Measurements from ENCODE around the gene NUMBL.
A peak's percentile ranks its signal among the peaks of the same experiment; 100 is the strongest.
"Not testable (repeated sequence)": the region's sequence is repeated elsewhere in the genome, so short reads cannot be mapped to it uniquely, and the experiment has no call there.

NUMBL gene

DNA sequence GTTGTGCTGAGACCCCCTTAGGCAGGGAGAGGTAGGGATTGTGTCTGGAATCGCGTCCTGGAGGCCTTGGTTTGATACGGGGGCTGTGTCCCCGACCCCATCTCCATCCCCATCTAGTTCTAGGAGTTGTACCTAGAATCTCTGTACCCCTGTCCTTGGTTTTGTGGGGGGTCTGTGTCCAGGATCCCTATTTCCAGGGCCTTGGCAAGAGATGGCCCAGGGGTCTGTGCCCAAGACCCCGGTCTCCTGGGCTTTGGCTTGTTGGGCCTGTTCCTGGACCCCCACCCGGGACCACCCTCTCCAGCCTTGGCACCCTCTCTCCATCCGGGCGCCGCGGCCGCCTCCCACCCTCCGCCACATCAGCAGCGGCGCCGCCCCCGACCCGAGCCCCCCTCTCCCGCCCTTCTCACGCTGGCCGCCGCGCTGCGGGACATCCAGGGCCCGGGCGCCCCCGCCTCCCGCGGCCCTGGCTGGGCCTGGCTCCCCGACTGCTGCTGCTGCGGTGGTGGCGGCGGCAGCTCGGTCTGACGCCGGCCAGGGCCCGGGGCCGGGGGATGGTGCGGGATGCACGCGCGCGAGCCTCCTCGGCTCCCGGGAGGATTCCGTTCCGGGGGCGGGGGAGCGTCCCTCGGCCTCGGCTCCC is at the start of gene NUMBL:
Gene NUMBL (minus strand): TSS at position 602 of the 643 bp plus-strand sequence. CDS start 168 bp downstream, at position 434.
- no peak for DNase-seq

DNA sequence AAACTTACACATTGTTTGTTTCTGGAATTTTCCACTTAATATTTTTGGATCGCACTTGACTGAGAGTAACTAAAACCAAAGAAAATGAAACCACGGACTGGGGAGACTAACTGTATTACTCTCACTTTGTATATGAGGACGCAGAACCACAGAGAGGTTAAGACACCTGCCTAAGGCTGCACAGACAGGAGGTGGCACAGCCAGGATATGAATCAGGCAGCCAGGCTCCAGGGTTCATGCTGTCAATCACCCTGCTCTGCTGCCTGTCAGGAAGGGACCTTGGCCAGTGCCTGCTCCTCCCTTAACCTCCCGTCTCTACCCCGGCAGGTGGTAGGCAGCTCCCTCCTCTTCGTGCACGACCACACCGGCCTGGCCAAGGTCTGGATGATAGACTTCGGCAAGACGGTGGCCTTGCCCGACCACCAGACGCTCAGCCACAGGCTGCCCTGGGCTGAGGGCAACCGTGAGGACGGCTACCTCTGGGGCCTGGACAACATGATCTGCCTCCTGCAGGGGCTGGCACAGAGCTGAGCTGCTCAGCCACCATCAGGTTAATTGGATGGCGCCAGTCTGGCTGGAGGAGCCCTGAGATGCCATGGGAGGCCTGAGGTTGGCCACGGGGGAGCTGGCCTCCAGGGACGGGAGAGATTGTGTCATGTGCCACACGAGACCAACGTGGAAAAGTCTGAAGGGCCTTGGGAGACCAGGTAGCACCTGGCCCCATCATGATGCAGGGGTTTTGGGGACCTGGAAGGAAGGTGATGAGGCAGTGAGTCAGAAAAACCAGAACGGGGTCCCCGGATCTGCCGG is 48.8 kb upstream of the NUMBL start:
- DNase-seq = no peak

DNA sequence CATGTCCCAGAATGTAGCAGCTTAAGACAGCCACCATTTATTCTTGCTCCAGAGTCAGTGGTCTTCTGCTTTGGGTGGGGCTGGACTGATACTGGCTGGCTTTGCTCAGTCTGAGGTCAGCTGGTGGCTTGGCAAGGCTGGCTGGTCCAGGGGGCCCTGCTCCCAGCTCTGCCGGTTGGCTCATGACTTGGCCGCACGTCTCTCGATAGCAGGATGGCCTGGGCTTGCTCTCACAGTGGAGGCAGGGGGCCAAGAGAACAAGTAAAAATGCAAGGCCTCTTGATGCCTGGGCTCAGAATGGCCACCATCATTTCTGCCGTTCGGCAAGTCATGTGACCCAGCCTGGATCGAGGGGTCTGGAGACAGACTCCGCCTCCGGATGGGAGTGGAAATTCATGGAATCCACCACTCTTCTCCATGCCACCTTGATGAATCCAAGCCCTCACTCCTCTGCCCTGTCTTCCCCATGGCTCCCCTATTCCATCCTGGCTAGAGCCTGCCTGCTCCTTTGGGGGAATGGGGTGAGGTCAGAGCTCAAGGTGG is 46.7 kb upstream of the NUMBL start:
- DNase-seq = no peak

DNA sequence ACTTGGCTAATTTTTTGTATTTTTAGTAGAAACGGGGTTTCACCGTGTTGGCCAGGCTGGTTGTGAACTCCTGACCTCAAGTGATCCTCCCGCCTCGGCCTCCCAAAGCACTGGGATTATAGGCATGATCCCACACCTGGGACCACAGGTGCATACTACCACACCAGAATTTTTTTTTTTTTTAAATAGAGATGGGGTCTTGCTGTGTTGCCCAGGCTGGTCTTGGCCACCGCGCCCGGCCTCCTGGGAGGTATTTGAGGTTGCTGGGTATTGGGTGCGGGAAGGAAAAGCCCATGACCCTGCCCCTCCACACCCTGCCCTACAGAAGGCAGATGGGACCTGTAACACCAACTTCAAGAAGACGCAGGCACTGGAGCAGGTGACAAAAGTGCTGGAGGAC is 46.2 kb upstream of the NUMBL start:
- no peak for DNase-seq

DNA sequence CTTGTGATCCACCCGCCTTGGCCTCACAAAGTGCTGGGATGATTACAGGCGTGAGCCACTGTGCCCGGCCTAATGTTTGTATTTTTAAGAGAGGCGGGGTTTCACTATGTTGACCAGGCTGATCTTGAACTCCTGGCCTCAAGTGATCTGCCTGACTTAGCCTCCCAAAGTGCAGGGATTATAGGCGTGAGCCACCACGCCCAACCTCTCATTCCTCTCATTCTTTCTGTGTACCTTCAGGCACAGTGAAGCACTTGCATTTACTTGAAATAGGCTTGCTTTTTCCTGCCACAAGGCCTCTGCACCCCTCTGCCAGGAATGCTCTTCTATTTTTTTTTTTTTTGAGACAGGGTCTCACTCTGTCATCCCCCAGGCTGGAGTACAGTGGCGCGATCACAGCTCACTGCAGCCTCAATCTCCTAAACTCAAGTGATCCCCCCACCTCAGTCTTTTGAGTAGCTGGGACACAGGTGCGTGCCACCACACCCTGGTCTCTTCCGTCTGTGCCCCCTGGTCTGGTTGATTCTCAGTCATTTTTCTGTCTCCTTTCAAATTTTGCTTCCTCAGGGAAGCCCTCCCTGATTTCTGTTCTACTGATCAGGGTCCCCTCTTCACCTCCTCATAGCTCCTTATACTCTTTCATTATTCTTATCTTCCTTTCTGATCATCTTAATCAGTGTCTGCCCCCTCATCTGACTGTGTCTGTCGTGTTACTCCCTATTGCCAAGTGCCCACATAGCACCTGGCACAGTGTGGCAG is 44.7 kb upstream of the NUMBL start:
- DNase-seq = no peak

DNA sequence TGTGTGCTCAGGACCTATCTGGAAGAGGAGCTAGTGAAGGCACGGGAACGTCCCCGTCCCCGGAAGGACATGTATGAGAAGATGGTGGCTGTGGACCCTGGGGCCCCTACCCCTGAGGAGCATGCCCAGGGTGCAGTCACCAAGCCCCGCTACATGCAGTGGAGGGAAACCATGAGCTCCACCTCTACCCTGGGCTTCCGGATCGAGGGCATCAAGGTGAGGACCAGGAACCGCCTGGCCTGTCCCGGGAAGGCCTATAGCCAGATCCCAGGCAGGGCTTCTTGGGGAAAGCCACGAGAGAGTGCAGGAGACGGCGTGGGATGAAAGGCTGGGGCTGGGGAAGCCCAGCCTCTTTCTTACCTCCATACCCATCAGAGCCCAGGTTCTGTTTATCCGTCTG is 42.7 kb upstream of the NUMBL start:
- DNase-seq = no peak

DNA sequence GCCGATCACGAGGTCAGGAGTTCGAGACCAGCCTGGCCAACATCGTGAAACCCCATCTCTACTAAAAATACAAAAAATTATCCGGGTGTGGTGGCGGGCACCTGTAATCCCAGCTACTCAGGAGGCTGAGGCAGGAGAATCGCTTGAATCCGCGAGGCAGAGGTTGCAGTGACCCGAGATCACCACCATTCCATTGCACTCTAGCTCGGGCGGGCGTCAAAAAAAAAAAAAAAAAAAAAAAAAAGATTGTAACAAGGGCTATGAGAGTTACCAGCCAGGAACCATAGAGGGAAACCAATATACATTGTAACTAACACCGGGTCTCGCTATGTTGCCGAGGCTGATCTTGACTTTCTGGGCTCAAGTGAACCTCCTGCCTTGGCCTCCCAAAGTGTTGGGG is 41.9 kb upstream of the NUMBL start:
- not testable (repeated sequence) for DNase-seq

DNA sequence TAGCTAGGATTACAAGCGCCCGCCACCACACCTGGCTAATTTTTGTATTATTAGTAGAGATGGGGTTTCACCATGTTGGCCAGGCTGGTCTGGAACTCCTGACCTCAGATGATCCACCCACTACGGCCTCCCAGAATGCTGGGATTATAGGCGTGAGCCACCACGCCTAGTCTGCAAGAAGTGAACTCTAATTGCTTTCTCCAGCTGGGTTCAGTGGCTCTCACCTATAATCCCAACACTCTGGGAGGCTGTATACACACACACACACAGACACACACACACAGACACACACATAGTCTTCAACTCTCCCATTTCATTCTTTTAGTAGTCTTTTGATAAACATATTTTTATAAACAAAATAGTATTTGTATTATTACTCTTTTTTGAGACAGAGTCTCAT is 39.6 kb upstream of the NUMBL start:
- not testable (repeated sequence) for DNase-seq

DNA sequence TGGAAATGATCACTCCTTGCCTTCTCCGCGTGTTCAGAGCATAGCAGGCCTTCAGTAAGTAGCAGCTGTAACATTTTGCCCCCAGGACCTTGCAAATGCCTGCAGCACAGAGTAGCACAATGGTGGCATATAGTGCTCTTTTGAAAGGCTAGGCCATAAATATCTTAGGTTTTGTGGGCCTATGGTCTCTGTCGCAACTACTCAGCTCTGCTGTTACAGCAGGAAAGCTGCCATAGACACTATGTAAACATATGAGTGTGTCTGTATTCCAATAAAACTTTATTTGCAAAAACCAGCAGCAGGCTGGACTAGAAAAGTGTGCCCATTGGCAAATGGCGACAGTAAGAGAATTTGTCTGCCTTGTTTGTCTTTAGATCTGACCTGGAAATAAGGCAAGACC is 35.8 kb upstream of the NUMBL start:
- no peak for DNase-seq

DNA sequence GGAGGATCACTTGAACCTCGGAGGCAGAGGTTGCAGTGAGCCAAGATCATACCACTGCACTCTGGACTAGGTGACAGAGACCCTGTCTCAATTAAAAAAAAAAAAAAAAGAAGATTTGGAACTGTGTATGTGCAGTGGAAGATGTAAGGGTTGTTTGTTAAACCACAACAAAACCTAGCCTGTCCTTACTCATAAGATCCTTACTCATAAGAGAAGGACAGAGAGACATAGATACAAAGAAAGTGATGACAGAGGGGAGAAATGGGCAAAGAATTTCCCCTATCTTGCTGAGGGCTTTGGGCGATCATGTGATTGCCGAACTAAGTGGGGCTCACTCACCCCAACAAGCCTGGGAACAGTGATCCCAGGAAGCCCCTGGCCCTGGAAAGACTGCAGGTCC is 34.4 kb upstream of the NUMBL start:
- DNase-seq = peak; percentile 48

DNA sequence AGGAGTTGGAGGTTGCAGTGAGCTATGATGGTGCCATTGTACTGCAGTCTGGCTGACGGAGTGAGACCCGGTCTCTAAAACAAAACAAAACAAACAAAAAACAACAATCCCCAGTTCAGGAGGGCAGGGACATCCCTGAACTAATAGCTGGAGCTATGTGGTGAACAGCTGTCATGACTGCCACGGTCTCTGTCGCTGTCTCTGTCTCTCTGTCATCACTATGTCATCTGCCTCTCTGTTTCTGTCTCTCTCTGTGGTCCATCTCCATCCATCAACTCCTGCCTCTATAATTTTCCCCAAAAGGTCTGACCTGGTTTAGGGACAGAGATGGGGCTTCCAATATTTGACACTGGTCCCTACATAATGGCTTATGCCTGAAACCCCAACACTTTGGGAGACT is 33.9 kb upstream of the NUMBL start:
- DNase-seq = no peak

DNA sequence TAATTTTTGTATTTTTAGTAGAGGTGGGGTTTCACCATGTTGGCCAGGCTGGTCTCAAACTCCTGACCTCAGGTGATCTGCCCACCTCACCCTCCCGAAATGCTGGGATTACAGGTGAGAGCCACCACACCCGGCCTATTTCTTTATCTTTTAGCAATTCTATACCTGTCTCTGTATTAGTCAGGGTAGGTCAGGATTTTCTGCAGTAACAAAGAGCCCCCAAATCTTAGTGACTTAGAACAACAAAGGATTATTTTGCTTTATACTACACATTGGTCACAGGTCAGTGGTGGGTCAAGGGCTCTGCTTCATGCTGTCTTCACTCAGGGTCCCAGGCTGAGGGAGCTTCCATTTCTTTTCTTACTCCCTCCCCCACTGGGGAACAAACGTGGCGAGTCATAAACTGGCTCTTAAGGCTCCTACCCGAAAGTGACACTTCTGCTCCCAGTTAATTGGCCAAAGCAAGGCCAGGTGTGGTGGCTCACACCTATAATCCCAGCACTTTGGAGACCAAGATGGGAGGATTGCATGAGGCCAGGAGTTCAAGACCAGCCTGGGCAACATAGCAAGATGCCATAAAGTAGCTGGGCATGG is 33.3 kb upstream of the NUMBL start:
- DNase-seq = no peak

DNA sequence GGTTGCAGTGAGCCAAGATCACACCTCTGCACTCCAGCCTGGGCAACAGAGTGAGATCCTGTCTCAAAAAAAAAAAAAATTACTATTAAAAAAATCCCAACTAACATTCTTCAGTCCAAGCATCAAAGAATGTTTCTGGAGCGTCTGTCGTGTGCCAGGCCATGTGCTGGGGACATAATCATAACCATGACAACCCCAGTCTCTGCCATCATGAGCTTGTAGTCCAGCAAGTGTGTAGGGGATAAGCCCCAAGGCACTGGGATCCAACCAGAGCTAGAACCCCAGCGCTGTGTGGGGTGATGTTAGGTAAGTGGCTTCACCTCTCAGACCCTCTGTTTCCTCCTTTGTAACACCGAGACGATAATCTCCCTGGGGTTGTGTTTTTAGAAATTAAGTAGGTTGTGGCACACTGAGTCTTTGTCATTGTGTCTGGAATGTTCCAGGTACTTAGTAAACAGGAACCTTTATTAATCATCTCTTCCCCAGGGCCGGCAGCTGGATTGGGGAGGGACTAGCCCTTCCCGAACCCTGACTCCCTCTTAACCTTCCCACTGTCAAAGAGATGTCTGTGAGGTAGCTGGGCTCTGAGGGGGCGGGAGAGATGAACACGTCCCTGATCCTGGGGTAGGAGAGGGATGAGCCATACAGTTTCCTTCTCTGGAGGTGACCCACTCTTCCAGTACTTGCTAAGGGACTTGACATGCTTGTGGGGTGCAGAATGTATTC is 31.6 kb upstream of the NUMBL start:
- DNase-seq = no peak

DNA sequence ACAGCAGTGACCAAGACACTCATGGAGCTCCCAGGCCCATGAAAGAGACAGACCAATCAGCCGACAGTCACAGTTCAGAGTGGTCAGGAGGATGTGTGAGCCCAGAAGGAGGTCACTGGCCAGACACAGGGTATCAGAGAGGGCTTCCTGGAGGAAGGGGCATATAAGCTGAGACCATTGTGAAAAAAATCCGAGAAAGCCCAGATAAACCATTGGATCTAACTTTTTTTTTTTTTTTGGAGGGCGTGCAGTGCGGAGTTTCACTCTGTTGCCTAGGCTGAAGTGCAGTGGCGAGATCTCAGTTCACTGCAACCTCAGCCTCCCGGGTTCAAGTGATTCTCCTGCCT is 30.7 kb upstream of the NUMBL start:
- no peak for DNase-seq

DNA sequence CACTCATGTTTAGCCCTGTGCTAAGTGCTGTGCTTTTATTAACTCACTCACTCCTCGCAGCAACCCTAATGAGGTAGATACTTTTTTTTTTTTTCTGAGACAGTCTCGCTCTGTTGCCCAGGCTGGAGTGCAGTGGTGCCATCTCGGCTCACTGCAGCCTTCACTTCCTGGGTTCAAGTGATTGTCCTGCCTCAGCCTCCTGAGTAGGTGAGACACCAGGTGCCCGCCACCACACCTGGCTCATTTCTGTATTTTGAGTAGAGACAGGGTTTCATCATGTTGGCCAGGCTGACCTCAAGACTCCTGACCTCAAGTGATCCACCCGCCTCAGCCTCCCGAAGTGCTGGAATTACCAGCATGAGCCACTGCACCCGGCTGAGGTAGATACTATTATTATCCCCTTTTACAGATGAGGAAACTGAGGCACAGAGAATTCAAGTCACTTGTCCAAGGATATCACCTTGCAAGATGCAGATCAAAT is 29.0 kb upstream of the NUMBL start:
- no peak for DNase-seq

DNA sequence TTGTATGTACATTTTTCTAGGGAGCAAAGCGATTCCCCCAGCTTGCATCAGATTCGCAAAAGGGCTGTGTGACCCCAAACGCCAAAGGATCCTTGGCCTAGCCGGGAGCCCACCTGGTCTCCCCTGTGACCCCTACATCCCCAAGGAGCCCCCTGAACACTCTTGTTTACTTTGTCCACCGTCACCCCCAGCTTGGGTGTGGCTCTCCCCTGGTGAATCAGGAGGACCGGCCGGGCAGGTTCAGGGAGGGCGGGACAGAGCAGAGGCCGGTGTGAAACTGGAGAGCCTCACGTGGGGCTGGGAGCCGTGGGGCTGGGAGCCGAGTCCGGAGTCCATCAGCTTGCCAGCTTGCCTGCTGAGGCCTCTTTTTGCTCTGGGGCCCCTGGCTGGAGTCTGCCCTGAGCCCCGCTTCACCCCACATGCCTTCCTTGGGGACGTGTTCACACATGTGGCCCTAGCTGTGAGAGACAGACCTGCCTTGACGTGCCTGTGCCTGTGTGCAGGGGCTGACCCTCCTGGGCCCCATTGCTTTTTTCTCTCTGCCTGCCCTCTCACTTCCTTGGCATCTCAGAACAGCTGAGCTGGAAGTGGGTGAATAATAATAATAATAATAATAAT is 28.4 kb upstream of the NUMBL start:
- no peak for DNase-seq

DNA sequence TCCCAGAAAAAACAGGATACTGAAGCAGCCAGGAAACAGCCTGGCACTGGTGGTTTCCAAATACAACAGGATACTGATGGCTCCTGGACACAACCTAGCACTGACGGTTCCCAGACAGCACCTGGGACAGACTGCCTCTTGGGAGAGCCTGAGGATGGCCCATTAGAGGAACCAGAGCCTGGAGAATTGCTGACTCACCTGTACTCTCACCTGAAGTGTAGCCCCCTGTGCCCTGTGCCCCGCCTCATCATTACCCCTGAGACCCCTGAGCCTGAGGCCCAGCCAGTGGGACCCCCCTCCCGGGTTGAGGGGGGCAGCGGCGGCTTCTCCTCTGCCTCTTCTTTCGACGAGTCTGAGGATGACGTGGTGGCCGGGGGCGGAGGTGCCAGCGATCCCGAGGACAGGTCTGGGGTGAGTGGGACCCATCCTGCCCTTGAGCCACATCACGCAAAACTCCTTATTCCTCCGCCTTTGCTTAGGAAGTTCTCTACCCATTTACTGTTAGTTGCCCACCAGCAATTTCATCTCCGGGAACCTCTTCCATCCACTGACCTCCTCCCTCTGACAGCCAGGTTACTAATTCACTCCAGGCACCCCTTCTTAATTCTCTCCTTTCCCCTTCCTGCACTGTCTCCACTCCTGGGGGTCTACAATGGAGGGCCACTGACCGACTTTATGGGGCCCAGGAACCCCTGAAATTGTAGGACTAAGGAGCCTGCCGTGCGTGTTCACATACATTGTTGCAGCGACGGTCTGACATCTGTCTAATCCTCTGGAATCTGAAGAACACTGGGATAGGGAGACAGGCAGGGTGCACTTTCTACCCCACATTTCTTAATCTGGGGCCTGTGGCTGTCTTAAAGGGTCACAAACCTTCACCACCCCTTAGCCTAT is 27.7 kb upstream of the NUMBL start:
- DNase-seq = no peak

DNA sequence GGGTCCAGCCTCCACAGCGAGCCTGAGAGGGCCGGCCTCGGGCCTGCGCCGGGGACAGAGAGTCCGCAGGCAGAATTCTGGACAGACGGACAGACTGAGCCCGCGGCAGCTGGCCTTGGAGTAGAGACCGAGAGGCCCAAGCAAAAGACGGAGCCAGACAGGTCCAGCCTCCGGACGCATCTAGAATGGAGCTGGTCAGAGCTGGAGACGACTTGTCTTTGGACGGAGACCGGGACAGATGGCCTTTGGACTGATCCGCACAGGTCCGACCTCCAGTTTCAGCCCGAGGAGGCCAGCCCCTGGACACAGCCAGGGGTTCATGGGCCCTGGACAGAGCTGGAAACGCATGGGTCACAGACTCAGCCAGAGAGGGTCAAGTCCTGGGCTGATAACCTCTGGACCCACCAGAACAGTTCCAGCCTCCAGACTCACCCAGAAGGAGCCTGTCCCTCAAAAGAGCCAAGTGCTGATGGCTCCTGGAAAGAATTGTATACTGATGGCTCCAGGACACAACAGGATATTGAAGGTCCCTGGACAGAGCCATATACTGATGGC is 27.0 kb upstream of the NUMBL start:
- no peak for DNase-seq

DNA sequence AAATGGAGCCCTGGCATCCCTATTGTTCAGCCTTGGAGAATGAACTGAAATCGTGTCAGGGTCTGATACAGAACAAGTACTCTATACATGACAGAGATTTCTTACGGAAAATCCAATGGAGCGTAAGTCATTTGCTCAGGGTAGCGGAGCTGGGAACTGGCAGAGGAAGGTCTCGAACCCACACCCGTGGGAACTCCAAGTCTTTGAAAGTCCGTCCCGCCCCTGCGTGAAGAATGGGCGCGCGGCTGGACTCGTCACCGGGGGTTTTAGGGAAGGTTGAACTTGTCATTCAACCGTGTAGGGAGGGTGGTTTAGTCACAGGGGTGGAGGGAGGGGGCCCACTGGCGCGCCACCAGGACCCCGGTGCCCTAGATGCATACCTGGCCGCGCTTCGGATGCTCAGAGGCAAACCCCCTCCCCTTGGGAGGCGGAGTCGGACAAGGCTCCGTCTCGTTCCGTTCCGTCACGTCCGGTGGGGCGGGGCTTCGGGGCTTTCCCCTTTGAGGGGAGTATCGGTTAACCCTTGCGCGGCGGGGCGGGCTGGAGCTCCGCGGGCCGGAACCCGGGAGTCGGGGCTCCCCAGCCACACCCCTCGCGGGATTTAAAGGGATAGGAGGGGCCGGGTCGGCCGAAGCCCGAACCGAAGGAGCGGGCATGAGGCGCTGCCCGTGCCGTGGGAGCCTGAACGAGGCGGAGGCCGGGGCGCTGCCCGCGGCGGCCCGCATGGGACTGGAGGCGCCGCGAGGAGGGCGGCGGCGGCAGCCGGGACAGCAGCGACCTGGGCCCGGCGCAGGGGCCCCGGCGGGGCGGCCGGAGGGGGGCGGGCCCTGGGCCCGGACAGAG is 26.3 kb upstream of the NUMBL start, which contains the start of the genes COQ8B and ITPKC:
Gene COQ8B (minus strand): TSS at position 405 of the 843 bp plus-strand sequence. CDS start 2,254 bp downstream, outside the sequence.
Gene ITPKC (plus strand): TSS at position 631 of the 843 bp plus-strand sequence. CDS start 24 bp downstream, at position 655.
- DNase-seq = peak; percentile 100

All from activated CD4-positive, alpha-beta T cell treated with anti-CD3 and anti-CD28 coated beads, Interleukin-2, Interleukin-6, amounts not matched to agents 100 ng/mL and 50 ng/mL, durations not matched to agents 16 hours and 8 hours (primary cell).